ENCODE results near the gene LIG1.

- TF ChIP-seq POLR2A (IDR thresholded peaks at IDR 0.05; ENCODE audit: low read depth) (no peak), CTCF (IDR thresholded peaks at IDR 0.05) (no peak)
These were observed 85.1 kb downstream of the LIG1 start for GRCh38 chr19:48085076-48085475.
